GM12878 (cell line): ENCODE data around the gene UBE3C. TPM values are rescaled to one million over a fixed set of nuclear protein-coding genes. Genes with fewer than 3 reads are reported as not detected.

Experiments used
- ATAC-seq: fragments of 200-7000 bp; cut with Tn5 transposase; 3 replicates; pipeline ENCODE4 v1.9.1; 2020; ENCODE audit warnings: mild to moderate bottlenecking, moderate library complexity
- BruUV-seq: library from RNA; stranded (reverse); fragments of 400-500 nt; replicated peaks from 2 replicates; lab custom pipeline; 2021; lab: Mats Ljungman, UMichigan
- CTCF ChIA-PET: fragments of 300-600 bp; sonication (Branson Sonifier 250); formaldehyde crosslinking; extraction: SDS; loops from one replicate; lab custom pipeline; 2021; ENCODE audit warnings: inconsistent platforms; lab: Yijun Ruan, JAX
- POLR2A ChIA-PET: fragments of 350-600 bp; formaldehyde crosslinking; extraction: SDS; loops from one replicate; lab custom pipeline; 2021; ENCODE audit warnings: inconsistent platforms; lab: Charles Lee
- RAD21 ChIA-PET: fragments of 300-600 bp; sonication (Branson Sonifier 250); formaldehyde crosslinking; loops from one replicate; lab custom pipeline; 2023; ENCODE audit warnings: antibody characterized with exemption; ENCODE audit not compliant: unreplicated experiment; lab: Charles Lee
- SMC1A ChIA-PET: fragments of 300-600 bp; sonication (Branson Sonifier 250); formaldehyde crosslinking; loops from one replicate; lab custom pipeline; 2023; ENCODE audit not compliant: unreplicated experiment, uncharacterized antibody; lab: Charles Lee
- DNase-seq: peaks from one replicate; pipeline ENCODE4 v3.0.0-alpha.2; 2011; ENCODE audit warnings: low read depth, low spot score
- FAIRE-seq: peaks from 3 replicates; lab custom pipeline; 2011; peaks lifted over from hg19 to GRCh38; lab: Jason Lieb, UNC
- H2AFZ ChIP-seq: 2 replicates; pipeline ENCODE4 v1.6.0; 2011; ENCODE audit warnings: low read depth, low read length, control low read depth; ENCODE audit not compliant: control insufficient read depth
- H3K27ac ChIP-seq: 2 replicates; pipeline ENCODE4 v1.5.1; 2011; ENCODE audit warnings: control low read depth; ENCODE audit not compliant: control insufficient read depth, insufficient read depth
- H3K27me3 ChIP-seq, 2 experiments: replicated peaks in 1 of 2; 2 replicates each; pipeline versions ENCODE4 v1.6.0 to v1.6.1; 2011; ENCODE audit warnings: low read length in 1 of 2; ENCODE audit not compliant: control insufficient read depth in 2 of 2, insufficient read depth in 2 of 2
- H3K36me3 ChIP-seq, 2 experiments: 2 replicates each; pipeline ENCODE4 v1.5.1; 2011; ENCODE audit warnings: low read length in 1 of 2; ENCODE audit not compliant: control insufficient read depth in 2 of 2, insufficient read depth in 2 of 2
- H3K4me1 ChIP-seq: 2 replicates; pipeline ENCODE4 v1.6.1; 2011; ENCODE audit warnings: mild to moderate bottlenecking, low read length, moderate library complexity, mixed read lengths; ENCODE audit not compliant: control insufficient read depth, insufficient read depth
- H3K4me2 ChIP-seq: 2 replicates; pipeline ENCODE4 v1.6.0; 2011; ENCODE audit warnings: control low read depth; ENCODE audit not compliant: control insufficient read depth, insufficient read depth
- H3K4me3 ChIP-seq: fragments of 200-600 bp; sonication (generic); 2 replicates; pipeline ENCODE4 v1.5.1; 2016
- H3K79me2 ChIP-seq: 2 replicates; pipeline ENCODE4 v1.6.0; 2011; ENCODE audit warnings: low read length; ENCODE audit not compliant: control insufficient read depth, insufficient read depth
- H3K9ac ChIP-seq: 2 replicates; pipeline ENCODE4 v1.8.0; 2011; ENCODE audit warnings: low read length, control low read depth, mixed read lengths; ENCODE audit not compliant: control insufficient read depth, insufficient read depth
- H3K9me3 ChIP-seq: replicated peaks from 3 replicates; pipeline ENCODE4 v1.5.1; 2011; ENCODE audit warnings: mild to moderate bottlenecking, low read length; ENCODE audit not compliant: control insufficient read depth, insufficient read depth
- H4K20me1 ChIP-seq: 2 replicates; pipeline ENCODE4 v1.6.0; 2011; ENCODE audit not compliant: control insufficient read depth, insufficient read depth
- BCL11A ChIP-seq: IDR thresholded peaks from 2 replicates; pipeline ENCODE4 v1.6.1; 2011; ENCODE audit warnings: low read depth, low read length
- CREM ChIP-seq: IDR thresholded peaks from 2 replicates; pipeline ENCODE4 v1.6.1; 2014; ENCODE audit warnings: antibody characterized with exemption, low read depth
- DPF2 ChIP-seq: fragments of 450-650 bp; IDR thresholded peaks from 2 replicates; pipeline ENCODE4 v1.6.1; 2017; ENCODE audit warnings: mild to moderate bottlenecking
- EGR1 ChIP-seq, 2 experiments: IDR thresholded peaks; 1 replicate in 1 of 2; 2 replicates in 1 of 2; pipeline ENCODE4 v1.6.1; 2011 to 2012; ENCODE audit warnings: low read depth in 2 of 2, low read length in 2 of 2, borderline replicate concordance in 1 of 2, mild to moderate bottlenecking in 1 of 2, moderate library complexity in 1 of 2
- IRF4 ChIP-seq: IDR thresholded peaks from 2 replicates; pipeline ENCODE4 v1.6.1; 2011; ENCODE audit warnings: low read depth, low read length
- PAX5 ChIP-seq: IDR thresholded peaks from 2 replicates; pipeline ENCODE4 v1.6.1; 2011; ENCODE audit warnings: low read depth, low read length, borderline replicate concordance
- PML ChIP-seq: IDR thresholded peaks from 2 replicates; pipeline ENCODE4 v1.6.1; 2012; ENCODE audit warnings: low read length, inconsistent platforms
- POLR2AphosphoS5 ChIP-seq: IDR thresholded peaks from 2 replicates; pipeline ENCODE4 v1.6.1; 2011; ENCODE audit warnings: mild to moderate bottlenecking, low read length, inconsistent platforms
- SPI1 ChIP-seq: IDR thresholded peaks from 2 replicates; pipeline ENCODE4 v1.6.1; 2011; ENCODE audit warnings: low read depth, mild to moderate bottlenecking, low read length, moderate library complexity, borderline replicate concordance; ENCODE audit not compliant: insufficient read depth
- TARDBP ChIP-seq: IDR thresholded peaks from 2 replicates; pipeline ENCODE4 v1.6.1; 2016; ENCODE audit warnings: borderline replicate concordance
- TCF12 ChIP-seq: IDR thresholded peaks from 2 replicates; pipeline ENCODE4 v1.6.1; 2011; ENCODE audit warnings: low read depth, mild to moderate bottlenecking, low read length
- TCF3 ChIP-seq: IDR thresholded peaks from 2 replicates; pipeline ENCODE4 v1.6.1; 2012; ENCODE audit warnings: low read depth, mild to moderate bottlenecking, low read length, borderline replicate concordance; ENCODE audit not compliant: insufficient read depth
- YBX1 ChIP-seq: fragments of 450-650 bp; IDR thresholded peaks from 2 replicates; pipeline ENCODE4 v1.6.1; 2016; ENCODE audit warnings: antibody characterized with exemption
- ZNF274 ChIP-seq: IDR thresholded peaks from one replicate; pipeline ENCODE4 v1.8.0; 2011; ENCODE audit not compliant: insufficient read length, insufficient read depth
- ZNF592 ChIP-seq: fragments of 450-650 bp; IDR thresholded peaks from 2 replicates; pipeline ENCODE4 v1.6.1; 2017; ENCODE audit warnings: mild to moderate bottlenecking, moderate library complexity
- WGBS: methylation state at CpG from one replicate; pipeline ENCODE4 v1.1.6; 2016; ENCODE audit warnings: low lambda C conversion rate; ENCODE audit not compliant: insufficient replicate concordance, insufficient coverage; ENCODE audit errors: missing lambda C conversion rate; 5-methylcytosine and 5-hydroxymethylcytosine counted together
- in situ Hi-C: fragments of 300-500 bp; cut with MboI; formaldehyde crosslinking; loops from 9 replicates; pipeline ENCODE4 v1.14.3; 2018; ENCODE audit warnings: mixed read lengths
- intact Hi-C: fragments of 100-400 bp; cut with micrococcal nuclease; formaldehyde crosslinking; loops from one replicate; pipeline ENCODE4 v1.14.2; 2022; ENCODE audit not compliant: unreplicated experiment
- polyA plus RNA-seq, 11 experiments: library from polyadenylated mRNA; depleted of rRNA in 4 of 11; unstranded in 6 of 11; stranded (reverse) in 5 of 11; fragments of >200 nt; fragmentation: Nextera tagmentation in 4 of 11; fragmentation: Illumina TruSeq in 1 of 11; extraction: Ambion mirVana in 4 of 11; extraction: Trizol in 1 of 11; gene quantifications; 1 replicate in 1 of 11; 2 replicates in 10 of 11; pipeline versions ENCODE4 v1.2.1 to v1.2.3, GENCODE V29; 2011 to 2016; ENCODE audit warnings: inconsistent platforms in 2 of 11, missing spikeins in 2 of 11, low read depth in 1 of 11
- total RNA-seq, 4 experiments: library from RNA; depleted of rRNA in 3 of 4; stranded (reverse); fragments of >200 nt in 3 of 4; fragmentation: Illumina TruSeq in 1 of 4; extraction: Trizol in 1 of 4; gene quantifications; 2 replicates each; pipeline versions ENCODE4 v1.2.1 to v1.2.3, GENCODE V29; 2013 to 2021

UBE3C gene
- total and polyA plus RNA-seq, 10 of the 15 experiments (the other 5 are each of a cell fraction or from before 2014, with no cell fraction given) = 7.9 to 65.9 (median 45.2) TPM

GRCh38 chr7:157211690-157212089 lies 73.0 kb downstream of the UBE3C start:
- Histone ChIP-seq H3K27me3 (no peaks in the 10 kb centered on the region), H3K27ac (no peak overlapping the region), H2AFZ (no peak overlapping the region), H3K9ac (no peak overlapping the region), H3K4me2 (no peak overlapping the region), H4K20me1 (no peaks in the 10 kb centered on the region), H3K36me3 (peaks cover 0 to 15% of the 10 kb centered on the region in 2 experiments; a peak in 3 of 4 replicates), H3K4me3 (no peak overlapping the region), H3K79me2 (no peaks in the 10 kb centered on the region), H3K9me3 (no peaks in the 10 kb centered on the region), H3K4me1 (no peaks in the 10 kb centered on the region)
- in situ Hi-C loops = no loop called here
- ChIA-PET CTCF (interaction anchor here (2.7 kb wide), 1 partner anchor 12 kb away, joined by 9 read pairs; no protein-coding TSS in a partner anchor), SMC1A (interaction anchor here (1.4 kb wide), 1 partner anchor 56 kb away, joined by 3 read pairs; no protein-coding TSS in a partner anchor), RAD21 (no interaction called here), POLR2A (no interaction called here)
- FAIRE-seq = no peak
- no peak for DNase-seq
- 96% methylated on average over 5 of the region's 5 CpGs for WGBS
- no TSS peak for BruUV-seq
- intact Hi-C loops = no loop called here
- no peak for ATAC-seq
- TF ChIP-seq POLR2AphosphoS5 (no peak), PAX5 (no peak)

DNA sequence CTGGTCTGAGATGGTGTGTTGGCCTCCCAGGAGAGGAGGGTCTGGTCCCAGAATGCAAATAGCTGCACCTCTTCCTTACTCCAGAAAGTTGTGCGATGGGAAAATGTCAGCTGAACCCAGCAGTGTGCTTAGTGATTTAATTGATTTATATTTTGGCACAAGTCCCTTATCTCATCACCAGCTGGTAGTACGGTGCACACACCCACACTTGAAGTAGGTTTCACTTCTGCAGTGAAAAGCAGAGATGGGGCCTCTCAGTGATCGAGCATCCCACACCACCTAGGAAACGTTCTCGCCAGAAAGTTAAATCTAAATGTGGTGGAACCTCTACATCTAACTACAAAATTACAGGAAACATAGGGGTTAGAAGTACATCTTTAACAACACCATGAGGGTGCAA lies 80.4 kb downstream of the UBE3C start:
- H2AFZ ChIP-seq = no peak overlapping the region
- intact Hi-C loops = no loop called here
- no peaks in the 10 kb centered on the region for H3K9me3 ChIP-seq
- TF ChIP-seq TCF3 (0 out of 2 replicates have a peak, but pooled peaks have one; percentile 18), TARDBP (no peak), CREM (peak; percentile 25; the same call in 1 of the 2 replicates), ZNF274 (no peak), YBX1 (no peak), IRF4 (peak; percentile 81), EGR1 (IDR thresholded peaks at IDR 0.05; ENCODE audit: borderline replicate concordance in 1 of 2, low read depth in 2 of 2, low read length in 2 of 2) (peak in 1 of 2 experiments; percentile 46; a peak in 1 of 3 replicates), PML (no peak), TCF12 (peak; percentile 62; the same call in 1 of the 2 replicates), DPF2 (peak; percentile 31; the same call in 1 of the 2 replicates), ZNF592 (no peak), SPI1 (peak; percentile 95), BCL11A (0 out of 2 replicates have a peak, but pooled peaks have one; percentile 43)
- TF ChIP-seq, all 136 proteins: peak for 8
- RAD21 ChIA-PET = no interaction called here
- Histone ChIP-seq H3K9ac (no peak overlapping the region), H3K4me3 (no peak overlapping the region), H3K4me2 (no peak overlapping the region), H3K27ac (no peak overlapping the region), H3K4me1 (peaks cover 6% of the 10 kb centered on the region), H3K36me3 (peaks cover 6 to 18% of the 10 kb centered on the region in 2 experiments; a peak in 3 of 4 replicates), H4K20me1 (no peaks in the 10 kb centered on the region), H3K27me3 (no peaks in the 10 kb centered on the region), H3K79me2 (no peaks in the 10 kb centered on the region)
- POLR2A ChIA-PET = interaction anchor here (0.5 kb wide), 1 partner anchor 15 kb away, joined by 3 read pairs; no protein-coding TSS in a partner anchor
- 38% methylated on average over 5 of the region's 5 CpGs for WGBS
- CTCF ChIA-PET = no interaction called here
- BruUV-seq = no TSS peak
- in situ Hi-C loops = no loop called here
- SMC1A ChIA-PET = no interaction called here
- DNase-seq = no peak
- peak; percentile 85 for FAIRE-seq
- ATAC-seq = peak; percentile 78
